HG02840 (cell line): ENCODE results near the gene N4BP2L2.

Source experiments
- ATAC-seq: cut with Tn5 transposase; IDR thresholded peaks from one replicate; pipeline ENCODE4 v1.9.1; 2021; ENCODE audit warnings: mild to moderate bottlenecking, moderate library complexity, moderate number of reproducible peaks; ENCODE audit not compliant: unreplicated experiment, low FRiP score

The N4BP2L2 gene

GRCh38 chr13:32472194-32472621 lies 66.4 kb downstream of the N4BP2L2 start:
- ATAC-seq, result no peak

DNA sequence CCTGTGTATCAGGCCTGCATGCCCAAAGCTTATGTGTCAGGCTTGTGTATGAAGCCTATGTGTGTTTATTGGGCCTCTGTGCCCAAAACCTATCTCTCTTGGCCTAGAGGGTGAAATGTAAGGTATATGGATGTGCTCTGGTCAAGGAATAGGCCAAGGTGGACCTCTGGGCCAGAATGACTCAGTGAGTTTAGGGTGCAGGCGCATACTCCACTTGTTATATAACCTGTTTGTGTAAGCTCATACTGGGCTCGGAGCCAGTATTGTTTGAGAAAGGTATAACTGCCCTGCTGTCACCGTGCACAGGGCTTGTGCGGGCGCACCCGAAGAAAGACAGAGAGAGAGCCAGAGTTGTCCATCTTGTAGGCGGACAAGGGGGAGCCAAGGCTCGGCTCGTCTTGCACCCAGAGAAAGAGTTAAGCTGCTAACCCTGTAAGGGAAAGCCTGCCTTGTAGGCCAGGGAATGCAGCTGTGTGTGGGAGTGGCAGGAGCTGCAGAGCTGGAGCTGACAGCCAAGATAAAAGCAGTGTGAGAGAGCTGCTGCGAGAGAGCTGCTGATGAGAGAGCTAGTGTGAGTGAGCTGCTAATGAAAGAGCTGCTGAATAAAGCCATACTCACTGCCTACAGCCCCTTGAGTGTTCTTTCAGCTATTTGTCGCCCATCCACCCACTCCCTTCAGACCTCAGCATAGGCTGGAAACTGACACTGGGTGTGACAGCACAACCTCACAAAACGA lies 67.2 kb downstream of the N4BP2L2 start:
- ATAC-seq, result no peak

GRCh38 chr13:32468502-32469142 lies 70.0 kb downstream of the N4BP2L2 start:
- no peak for ATAC-seq

DNA sequence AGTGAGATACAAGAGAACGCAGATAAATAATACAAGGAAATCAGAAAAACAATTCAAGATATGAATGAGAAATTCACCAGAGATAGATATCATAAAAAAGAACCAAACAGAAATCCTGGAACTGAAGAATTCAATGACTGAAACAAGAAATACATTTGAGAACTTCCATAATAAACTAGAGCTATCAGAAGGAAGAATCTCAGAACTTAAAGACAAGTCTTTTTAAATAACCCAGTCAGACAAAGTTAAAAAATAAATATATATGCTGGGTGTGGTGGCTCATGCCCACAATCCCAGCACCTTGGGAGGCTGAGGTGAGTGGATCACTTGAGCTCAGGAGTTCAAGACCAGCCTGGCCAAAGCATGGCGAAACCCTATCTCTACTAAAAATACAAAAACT lies 82.0 kb downstream of the N4BP2L2 start:
- ATAC-seq, result no peak

GRCh38 chr13:32455594-32455903 lies 83.0 kb downstream of the N4BP2L2 start:
- no peak for ATAC-seq

DNA sequence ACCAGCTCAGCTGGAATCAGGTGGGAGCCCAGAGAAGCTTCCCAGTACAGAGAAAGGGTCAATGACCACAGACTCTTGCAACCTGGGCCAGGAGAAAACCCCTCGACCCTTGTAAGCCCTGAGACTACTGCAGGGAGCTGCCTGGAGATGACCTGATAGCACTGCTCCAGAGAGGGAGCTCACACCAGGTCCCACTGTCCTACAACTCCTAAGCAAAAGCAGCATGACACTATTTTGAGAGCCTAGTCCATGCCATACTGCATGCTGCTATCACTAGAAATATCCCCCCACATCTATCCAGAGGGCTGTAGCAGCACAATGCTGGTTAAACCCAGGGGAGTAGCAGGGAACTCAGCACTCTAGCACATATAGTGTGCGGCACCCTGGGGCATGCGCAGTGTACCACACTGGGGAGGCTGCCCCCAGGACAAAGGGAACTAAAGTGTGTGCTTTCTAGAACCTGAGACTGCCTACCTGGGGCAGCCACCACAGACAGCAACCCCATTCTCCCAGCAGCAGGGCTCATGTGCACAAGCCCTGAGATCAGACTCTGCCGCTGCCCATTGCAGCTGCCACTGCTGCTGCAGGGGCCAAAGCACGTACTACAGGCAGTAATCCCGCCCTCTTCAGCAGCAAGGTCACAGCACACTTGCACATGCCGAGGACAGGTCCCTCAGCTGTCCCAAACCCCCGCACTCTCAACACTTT lies 83.6 kb downstream of the N4BP2L2 start:
- ATAC-seq, result no peak

GRCh38 chr13:32453981-32454380 lies 84.6 kb downstream of the N4BP2L2 start:
- ATAC-seq, result no peak

DNA sequence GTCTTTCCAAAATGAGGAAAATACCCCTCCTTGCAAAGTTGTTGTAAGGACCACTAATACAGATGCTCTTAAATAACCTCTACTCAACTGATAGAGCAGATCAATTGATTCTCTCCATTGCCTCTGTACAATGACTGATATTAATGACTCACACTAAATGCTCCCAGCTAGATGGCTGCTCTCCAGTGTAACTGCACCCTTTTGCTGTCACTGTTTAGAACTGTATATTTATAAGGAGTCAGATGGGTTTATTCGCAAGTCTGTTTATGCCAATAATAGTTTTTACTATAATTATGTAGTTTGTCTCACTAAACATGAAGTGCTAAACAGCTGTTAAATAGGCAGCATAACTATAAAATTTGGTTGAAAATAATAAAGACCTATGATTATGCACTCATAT lies 89.6 kb downstream of the N4BP2L2 start:
- ATAC-seq, result no peak

DNA sequence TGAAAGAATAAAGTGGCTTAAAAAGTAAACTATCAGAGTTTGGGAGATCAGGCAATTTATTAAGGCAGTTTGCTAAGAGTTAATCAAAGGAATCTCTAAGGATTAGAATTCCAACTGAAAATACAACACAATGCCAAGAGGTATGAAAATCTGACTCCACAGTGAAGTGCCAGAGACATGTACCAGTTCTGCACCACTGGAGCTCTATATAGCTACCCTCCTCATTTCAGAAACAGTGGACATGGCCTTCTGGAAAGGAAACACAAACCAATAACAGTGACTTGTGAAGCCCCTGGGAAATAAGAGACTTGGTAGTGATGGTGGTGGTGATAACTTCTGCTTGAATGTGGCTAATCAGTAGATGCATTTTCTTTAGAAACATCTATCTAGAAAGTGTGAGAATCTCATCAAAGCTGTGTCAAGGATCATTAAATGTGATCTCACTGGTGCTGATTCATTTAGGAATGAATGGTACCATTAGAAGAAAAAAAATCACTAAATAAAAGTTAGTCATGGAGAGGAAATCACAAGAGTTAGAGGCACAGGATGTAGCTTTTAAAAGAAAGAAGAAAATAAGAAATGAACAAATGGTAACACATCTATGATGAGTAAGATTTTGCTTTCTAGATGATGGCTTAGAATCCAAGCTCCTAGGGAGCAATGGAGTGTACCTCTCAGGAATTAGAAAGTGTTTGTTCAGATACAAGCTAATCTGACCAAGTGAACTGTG lies 90.5 kb downstream of the N4BP2L2 start:
- ATAC-seq, result no peak

DNA sequence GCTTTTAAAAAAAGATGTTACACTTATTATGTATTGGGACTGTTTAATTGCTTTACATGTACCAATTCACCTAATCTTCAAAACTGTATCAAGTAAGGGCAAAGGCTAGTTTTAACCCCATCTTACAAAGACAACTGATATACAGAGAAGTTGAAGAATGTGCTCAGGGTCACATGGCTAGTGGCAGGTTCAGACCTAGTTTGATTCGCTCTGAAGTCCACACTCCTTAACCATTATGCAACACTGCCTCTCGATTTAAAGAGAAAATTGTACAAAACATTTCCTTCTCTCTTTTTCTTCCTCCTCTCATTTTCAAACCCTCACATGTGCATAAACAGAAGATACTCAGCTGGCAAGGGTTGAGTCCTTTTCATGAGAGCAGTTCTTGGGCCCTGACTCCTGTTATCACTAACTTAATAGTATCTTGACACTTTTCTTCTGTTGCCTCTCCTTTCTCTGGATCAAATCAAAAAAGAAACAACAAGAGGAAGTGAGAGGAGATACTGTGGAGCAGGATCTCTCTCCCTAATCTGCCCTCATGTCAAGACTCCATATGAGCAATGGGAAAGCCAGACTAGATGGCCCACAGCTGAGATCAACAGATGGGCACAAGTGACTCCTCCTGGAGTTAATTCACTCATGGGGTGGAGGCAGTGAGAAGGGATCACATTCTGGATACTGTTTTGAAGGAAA lies 91.7 kb downstream of the N4BP2L2 start:
- no peak for ATAC-seq

GRCh38 chr13:32446220-32446619 lies 92.4 kb downstream of the N4BP2L2 start:
- no peak for ATAC-seq

- no peak for ATAC-seq
Measured at GRCh38 chr13:32445461-32445860, 93.1 kb downstream of the N4BP2L2 start.

DNA sequence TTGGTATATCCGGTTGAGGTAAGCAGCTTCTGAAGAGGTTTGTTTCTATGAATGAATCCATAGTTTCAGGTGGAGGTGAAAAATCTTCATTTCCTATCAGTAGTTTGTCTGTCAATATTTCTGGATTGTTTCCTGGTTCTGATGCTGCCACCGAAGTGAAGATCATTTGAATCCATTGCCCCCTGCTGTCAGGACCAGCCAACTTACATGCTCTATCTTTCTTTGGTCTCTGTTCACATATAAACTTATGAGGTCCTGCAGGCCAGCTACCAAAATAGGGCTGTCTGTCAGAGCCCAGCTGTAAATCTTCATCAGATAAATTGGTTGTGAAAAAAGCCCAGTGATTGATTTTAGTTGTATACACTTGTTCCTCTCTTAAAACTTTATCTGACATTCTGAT lies 95.5 kb downstream of the N4BP2L2 start:
- no peak for ATAC-seq

GRCh38 chr13:32438871-32439270 lies 99.7 kb downstream of the N4BP2L2 start:
- no peak for ATAC-seq

- no peak for ATAC-seq
Measured at GRCh38 chr13:32432856-32433255, 105.7 kb downstream of the N4BP2L2 start.

GRCh38 chr13:32431361-32431760 lies 107.2 kb downstream of the N4BP2L2 start:
- no peak for ATAC-seq

DNA sequence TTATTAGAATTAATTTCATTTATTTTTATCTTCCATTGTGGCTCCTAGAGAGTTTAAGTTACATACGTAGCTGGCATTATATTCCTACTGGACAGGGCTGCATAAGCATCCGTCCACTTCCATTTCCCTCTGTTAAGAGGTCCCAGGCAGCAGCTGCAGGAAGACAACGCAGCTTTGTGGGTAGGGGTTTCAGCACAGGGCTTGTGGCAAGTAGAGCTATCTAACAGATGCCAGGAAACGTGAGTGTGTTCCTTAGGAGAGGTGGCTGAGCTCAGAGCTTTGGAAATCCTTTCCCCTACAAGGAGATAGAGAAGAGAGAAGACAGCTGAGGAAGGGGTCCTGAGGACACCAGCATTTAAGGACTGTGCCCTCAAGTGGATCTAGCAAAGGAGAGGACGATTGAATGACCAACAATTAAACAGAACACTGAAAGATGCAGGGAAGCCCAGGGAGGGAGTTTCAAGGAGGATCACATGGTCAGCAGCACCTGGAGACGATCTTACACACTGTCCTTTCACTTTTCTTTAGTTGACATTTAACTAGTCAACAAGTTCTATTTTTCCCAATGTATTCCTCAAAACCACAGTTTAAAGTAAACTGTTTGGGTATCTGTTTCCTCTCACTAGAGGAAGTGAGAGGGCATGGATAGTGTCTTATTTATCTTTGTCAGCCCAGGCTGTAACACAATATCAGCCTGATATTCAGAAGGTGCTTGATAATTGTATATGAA lies 108.4 kb downstream of the N4BP2L2 start:
- no peak for ATAC-seq

- ATAC-seq, result no peak
Measured at GRCh38 chr13:32429433-32429909, 109.1 kb downstream of the N4BP2L2 start.

DNA sequence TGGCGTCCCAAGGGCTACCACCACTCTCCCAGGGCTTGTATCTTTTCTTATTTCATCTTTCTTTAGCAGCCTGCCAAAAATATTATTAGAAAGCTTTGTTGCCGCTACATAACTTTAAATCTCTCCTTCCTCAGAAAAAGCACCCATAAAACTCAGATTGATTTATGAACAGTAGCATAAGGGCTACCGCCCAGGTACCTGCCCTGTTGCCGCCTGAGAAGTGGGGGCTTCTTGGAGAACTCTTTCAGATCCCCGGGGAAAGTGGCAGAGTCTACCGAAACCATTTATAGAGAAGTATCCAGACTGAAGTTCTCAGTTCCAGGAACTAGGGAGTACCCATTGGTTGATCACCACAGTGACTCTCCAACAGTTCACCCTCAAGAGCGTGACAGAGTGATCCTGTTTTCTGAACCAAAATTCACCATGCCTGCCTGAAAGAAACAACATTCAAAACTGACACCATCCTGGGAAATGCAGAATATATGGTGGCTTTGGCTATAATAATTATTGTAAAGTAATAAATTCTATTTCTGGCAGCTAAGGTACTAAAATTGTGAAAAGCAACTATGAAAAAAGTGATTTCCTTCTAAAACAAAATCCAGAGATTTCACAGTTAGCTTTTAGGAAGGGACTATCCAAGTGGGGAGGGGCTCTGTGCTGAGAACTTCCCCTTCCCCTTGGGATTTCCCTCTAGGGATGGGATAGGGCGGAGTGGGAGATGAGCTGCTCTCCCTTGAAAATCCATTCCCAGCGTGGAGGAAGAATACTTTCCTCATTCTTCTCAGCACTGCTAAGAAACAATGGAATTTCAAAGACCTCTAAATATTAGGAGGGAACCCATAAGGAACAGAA lies 109.8 kb downstream of the N4BP2L2 start:
- no peak for ATAC-seq
